ENCODE data around the gene FAM118A.
"Not testable (repeated sequence)": the region's sequence is repeated elsewhere in the genome, so short reads cannot be mapped to it uniquely, and the experiment has no call there.

Gene FAM118A

DNA sequence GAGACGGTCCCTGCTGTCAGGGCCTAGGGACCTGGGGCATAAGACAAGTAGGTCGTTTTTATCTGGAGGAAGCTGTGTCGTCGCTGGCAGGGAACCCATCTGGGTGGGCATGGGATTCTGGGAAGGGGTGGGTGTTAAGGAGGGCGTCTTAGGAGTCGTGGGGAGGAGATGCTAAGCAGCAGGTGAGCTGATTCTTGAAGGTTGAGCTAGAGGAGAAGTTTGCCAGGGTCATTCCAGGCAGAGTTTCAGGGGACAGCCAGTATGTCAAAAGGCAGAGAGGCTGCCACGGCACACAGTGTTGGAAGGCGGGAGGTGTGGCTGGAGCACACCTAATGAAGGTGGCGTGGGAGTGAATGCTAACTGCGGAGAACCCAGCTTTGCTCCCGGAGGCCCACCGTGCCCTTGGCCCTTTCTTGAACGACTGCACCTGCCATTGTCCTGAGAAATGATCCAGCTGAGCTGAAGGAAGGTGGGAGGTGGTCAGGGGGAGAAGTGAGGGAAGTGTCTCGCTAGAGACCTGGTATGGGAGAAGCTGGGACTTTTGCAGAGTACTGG, 1.3 kb downstream of the FAM118A start:
- no peak for DNase-seq

DNA sequence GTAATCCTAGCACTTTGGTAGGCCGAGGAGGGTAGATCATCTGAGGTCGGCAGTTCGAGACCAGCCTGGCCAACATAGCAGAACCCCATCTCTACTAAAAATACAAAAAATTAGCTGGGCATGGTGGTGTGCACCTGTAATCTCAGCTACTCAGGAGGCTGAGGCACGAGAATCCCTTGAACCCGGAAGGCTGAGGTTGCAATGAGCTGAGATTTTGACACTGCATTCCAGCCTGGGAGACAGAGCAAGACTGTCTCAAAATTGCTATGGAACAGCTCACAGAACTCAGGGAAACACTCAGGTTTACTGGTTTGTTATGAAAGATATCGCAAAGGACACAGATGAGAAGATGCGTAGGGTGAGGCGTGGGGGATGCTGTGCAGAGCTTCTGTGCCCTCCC, 2.7 kb downstream of the FAM118A start:
- no peak for DNase-seq

DNA sequence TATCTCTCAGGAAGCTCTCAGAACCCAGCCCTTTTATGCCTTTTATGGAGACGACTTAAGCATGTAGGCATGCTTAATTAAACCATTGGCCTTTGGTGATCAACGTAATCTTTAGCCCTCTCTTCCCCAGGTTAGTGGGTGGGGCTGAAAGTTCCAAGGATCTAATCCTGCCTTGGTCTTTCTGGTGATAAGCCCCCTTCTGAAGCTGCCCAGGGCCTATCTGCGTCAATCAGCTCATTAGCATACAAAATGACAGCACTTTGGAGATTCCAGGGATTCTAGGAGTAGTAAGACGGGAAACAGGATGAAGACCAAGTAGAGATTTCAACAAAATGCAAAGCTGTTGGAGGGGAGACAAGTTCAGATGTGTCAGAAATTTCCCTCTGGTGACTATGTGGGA, 3.1 kb downstream of the FAM118A start:
- no peak for DNase-seq

- DNase-seq, result no peak
These were observed 4.5 kb downstream of the FAM118A start for GRCh38 chr22:45314054-45314721.

GRCh38 chr22:45314786-45315185, 5.1 kb downstream of the FAM118A start:
- no peak for DNase-seq

DNA sequence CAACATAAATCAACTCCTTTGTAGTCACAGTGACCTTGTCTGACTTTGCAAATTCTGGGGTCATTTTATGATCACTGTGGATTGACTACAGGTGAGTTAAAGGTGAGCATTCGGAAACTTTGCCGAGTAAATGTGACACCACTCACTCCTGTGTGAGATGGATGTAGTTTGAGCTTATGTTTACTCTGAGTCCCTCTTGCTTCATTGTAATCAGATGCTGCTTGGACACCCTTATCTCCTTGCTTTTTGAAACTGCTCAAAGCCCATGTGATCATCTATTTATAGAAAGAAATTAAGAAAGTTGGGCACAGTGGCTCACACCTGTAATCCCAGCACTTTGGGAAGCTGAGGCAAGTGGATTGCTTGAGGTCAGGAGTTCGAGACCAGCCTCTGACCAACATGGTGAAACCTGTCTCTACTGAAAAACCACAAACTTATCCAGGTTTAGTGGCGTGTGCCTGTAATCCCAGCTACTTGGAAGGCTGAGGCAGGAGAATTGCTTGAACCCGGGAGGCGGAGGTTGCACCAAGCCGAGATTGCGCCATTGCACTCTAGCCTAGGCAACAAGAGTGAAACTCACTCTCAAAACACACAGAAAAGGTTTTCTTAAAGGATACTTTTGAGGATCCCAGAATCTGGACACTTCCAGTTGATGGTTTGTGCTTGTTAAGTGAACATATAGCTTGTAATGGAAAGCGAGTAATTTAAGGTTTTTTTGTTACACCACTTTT, 7.2 kb downstream of the FAM118A start:
- DNase-seq, result no peak

GRCh38 chr22:45317551-45318167, 7.9 kb downstream of the FAM118A start:
- no peak for DNase-seq

GRCh38 chr22:45318168-45318557, 8.4 kb downstream of the FAM118A start:
- peak; percentile 81 to 88 for DNase-seq

DNA sequence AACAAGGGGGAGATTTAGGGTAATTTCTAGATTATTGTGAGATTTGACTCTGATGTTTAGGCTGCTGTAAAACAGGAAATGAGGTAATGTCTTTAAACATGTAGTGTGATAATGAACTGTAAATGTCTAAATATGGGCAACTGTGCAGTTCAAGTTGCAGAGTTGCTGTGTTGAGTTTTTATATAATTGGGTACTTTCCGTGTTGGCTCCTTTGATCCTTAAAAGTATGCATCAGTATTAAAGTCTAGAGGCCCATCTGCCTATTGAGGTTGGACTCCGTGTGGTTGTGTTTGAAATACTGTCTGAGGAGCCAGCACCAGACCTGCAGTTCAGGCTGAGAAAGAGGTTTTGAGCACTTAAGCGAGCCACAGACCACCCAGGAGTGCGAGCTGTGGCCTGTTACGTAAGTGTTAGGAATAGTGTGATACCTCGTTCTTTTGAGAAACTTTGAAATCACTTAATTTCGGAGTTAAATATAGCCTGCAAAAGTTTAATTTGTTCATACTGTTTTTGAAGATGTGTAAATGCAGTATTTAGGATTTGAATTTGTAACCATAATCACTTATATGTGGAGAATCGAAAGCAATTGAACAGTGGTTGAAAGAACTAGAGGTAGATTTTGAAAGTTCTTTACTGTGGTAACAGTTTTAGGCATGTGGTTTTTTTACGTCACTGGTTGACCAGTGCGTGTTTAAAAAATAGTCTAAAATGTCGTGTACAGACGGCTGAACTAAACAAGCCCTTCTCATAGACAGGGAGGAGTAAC, 9.0 kb downstream of the FAM118A start:
- DNase-seq, result peak; percentile 34 to 43

GRCh38 chr22:45319324-45319685, 9.6 kb downstream of the FAM118A start:
- no peak for DNase-seq

GRCh38 chr22:45320357-45320976, 10.7 kb downstream of the FAM118A start:
- no peak for DNase-seq

DNA sequence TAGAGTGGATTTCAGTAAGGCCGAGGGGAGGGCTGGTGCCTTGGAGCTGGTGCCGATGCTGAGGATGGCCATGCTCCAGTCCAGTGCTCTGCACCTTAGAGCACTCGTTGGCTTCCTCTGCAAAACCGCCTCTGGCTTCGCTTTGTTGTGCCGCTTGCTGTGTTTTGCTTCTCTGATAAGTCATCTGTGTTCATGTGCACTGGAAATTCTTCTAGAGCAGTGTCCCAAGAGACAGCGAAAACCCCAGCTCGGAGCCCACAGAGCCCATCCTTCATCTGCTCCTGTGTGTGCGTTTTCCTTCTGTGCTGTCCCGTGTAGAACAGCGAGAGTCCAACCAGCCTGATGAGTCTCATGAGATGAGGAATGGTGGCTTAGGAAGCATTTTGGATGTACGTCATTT, 12.1 kb downstream of the FAM118A start:
- DNase-seq, result no peak

GRCh38 chr22:45322873-45323525, 13.3 kb downstream of the FAM118A start:
- DNase-seq, result no peak

DNA sequence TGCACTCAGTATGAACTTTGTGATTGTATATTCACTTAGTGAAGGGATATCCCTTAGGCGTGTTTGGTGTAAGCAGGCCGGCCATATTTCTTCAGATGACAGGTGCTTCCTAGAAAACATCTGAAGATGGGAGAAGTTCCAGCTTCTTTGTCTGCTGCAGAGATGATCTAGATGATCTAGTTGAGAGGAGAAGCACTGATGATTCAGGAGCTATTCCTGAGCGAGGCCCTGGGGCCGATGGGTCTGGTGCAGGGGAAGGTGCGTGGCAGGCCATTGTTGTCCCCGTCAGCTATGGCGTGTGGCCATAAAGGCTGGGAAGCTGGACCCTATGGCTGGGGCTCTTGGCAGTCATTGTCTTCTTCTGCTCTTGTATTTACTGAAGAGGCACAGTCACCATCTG, 14.0 kb downstream of the FAM118A start:
- DNase-seq, result no peak

DNA sequence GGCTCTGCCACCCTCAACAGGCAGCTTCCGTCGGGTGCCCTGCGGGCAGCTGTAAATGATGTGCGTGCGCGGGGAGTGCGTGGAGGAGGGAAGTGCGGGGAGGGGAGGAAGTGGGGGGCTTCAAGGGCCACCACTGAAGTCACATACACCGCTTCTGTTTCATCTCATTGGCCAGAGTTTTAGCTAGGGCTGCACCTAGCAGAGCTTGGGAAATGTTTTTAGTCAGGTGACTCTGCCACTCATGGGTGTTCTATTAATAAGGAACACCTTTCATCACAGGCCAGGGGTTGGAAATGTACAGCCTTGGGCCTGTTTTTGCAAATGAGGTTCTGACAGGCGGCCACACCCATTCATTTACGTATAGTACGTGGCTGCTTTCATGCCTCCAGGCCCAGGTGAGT, 14.6 kb downstream of the FAM118A start:
- no peak for DNase-seq

GRCh38 chr22:45328261-45328660, 18.5 kb downstream of the FAM118A start:
- not testable (repeated sequence) for DNase-seq

DNA sequence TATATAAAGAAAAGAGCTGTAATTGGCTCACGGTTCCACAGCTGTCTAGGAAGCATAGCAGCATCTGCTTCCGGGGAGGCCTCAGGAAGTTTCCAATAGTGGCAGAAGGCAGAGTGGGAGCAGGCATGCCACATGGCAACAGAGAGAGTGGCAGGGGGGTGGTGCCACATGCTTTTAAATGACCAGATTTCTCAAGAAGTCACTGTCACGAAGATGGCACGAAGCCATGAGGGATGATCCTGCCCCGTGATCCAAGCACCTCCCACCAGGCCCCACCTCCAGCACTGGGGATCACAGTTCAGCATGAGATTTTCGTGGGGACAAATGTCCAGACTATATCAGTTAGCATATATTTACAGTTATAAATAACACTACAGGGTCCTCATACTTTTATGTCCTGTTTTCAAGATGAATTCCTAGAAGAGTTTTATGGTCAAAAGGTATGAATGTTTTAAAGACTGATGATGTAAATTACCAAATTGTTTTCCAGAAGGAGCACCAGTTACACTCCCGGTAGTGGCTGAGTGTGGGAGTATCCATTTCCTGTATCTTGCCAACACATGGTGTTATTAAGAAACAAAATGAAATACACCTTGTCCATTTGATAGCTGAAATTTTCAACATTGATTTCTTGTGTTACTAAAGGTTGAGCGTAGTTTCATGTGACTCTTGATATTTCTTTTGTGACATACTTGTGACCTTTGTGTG, 19.2 kb downstream of the FAM118A start:
- DNase-seq, result no peak

DNA sequence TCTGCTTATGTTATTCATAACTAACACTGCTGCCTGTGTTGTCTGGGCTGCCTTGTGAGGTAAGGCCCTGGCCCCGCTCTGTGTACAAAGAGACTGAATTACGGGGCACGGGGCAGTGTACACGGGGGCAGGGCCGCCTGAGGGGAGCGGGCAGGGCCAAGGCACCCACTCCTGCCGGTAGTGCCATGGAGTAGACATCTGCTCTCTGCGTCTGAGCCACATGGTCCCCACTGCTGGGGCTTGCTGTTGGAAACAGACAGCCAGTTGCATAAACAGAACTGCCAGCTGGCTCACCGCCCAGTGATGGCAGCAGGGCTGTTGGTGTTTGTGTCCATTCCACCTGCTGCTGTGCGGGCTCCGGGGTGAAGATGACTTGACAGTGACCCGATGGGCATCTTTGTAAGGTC, 19.8 kb downstream of the FAM118A start:
- DNase-seq, result no peak

DNA sequence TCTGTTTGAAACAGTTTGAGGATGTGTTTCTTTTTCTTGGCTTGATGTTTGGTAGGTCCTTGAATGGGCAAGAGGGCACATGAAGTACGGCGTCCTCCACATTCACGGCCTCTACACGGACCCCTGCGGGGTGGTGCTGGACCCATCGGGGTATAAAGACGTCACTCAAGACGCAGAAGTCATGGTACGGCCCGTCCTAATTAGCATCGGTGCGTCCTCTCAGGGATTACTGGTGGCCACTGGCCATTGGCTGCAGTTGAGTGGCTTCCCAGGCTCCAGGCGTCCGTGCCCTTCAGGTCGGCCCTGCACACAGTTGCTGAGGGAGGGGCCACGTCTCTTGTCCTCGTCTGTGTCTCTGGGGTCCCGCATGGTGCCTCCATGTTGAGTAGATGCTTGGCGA, 20.8 kb downstream of the FAM118A start:
- DNase-seq, result no peak

GRCh38 chr22:45331486-45331885, 21.8 kb downstream of the FAM118A start:
- DNase-seq, result no peak

DNA sequence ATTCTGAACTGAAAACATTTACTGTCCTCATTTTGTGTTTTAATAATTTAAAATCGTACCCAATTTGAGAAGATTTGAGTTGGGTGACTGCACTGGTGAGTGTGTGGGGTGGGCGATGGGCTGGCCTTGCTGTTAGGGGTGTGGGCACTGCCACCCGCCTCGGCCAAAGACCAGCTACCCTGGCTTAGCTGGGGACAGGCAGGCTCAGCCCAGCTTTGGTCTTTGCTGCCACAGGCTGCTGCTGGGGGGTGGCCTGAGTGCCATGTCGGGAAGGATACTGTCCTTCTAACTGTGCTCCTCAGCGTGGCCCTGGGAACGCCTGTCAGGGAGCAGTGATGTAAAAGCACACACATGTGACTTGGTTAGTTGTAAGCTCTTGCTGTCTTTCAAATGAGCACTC, 22.3 kb downstream of the FAM118A start:
- no peak for DNase-seq

GRCh38 chr22:45334068-45334467, 24.3 kb downstream of the FAM118A start:
- no peak for DNase-seq
